H54 (cell line): ENCODE results near the gene PRMT7.

Experiments
- DNase-seq: peaks from one replicate; pipeline ENCODE4 v3.0.0; 2011; ENCODE audit warnings: low spot score, mixed read lengths; ENCODE audit not compliant: insufficient read length
- FAIRE-seq: peaks from 3 replicates; lab custom pipeline; 2011; peaks lifted over from hg19 to GRCh38; lab: Jason Lieb, UNC
- POLR2A ChIP-seq: IDR thresholded peaks from 2 replicates; pipeline ENCODE4 v1.6.1; 2011; ENCODE audit warnings: low read depth, mild to moderate bottlenecking, low read length

Gene PRMT7

GRCh38 chr16:68342620-68343019 lies 31.8 kb downstream of the PRMT7 start:
- TF ChIP-seq POLR2A, result no peak
- FAIRE-seq (no peak), DNase-seq (no peak)

- DNase-seq (no peak), FAIRE-seq (no peak)
- no peak for TF ChIP-seq POLR2A
Observed at GRCh38 chr16:68343137-68343536, 32.3 kb downstream of the PRMT7 start.

- DNase-seq (no peak), FAIRE-seq (no peak)
- no peak for TF ChIP-seq POLR2A
Observed at GRCh38 chr16:68344252-68344651, 33.4 kb downstream of the PRMT7 start.

- TF ChIP-seq POLR2A, result no peak
- DNase-seq (no peak), FAIRE-seq (no peak)
Observed at GRCh38 chr16:68345351-68345810, 34.6 kb downstream of the PRMT7 start.

- DNase-seq, result no peak
- FAIRE-seq, result no peak
- TF ChIP-seq POLR2A, result no peak
Observed at GRCh38 chr16:68345958-68346635, 35.3 kb downstream of the PRMT7 start.

GRCh38 chr16:68346892-68347480 lies 36.2 kb downstream of the PRMT7 start:
- FAIRE-seq (no peak), DNase-seq (no peak)
- no peak for TF ChIP-seq POLR2A

GRCh38 chr16:68347605-68348004 lies 36.8 kb downstream of the PRMT7 start:
- no peak for DNase-seq
- FAIRE-seq, result no peak
- TF ChIP-seq POLR2A, result no peak

GRCh38 chr16:68348639-68349445 lies 38.0 kb downstream of the PRMT7 start:
- no peak for DNase-seq
- no peak for FAIRE-seq
- no peak for TF ChIP-seq POLR2A

- DNase-seq, result no peak
- no peak for FAIRE-seq
- no peak for TF ChIP-seq POLR2A
Observed at GRCh38 chr16:68349838-68350410, 39.1 kb downstream of the PRMT7 start.

- TF ChIP-seq POLR2A, result no peak
- DNase-seq, result no peak
- FAIRE-seq, result no peak
Observed at GRCh38 chr16:68350813-68351350, 40.1 kb downstream of the PRMT7 start.

- no peak for TF ChIP-seq POLR2A
- DNase-seq (no peak), FAIRE-seq (no peak)
Observed at GRCh38 chr16:68351463-68351862, 40.6 kb downstream of the PRMT7 start.

GRCh38 chr16:68351991-68352431 lies 41.2 kb downstream of the PRMT7 start:
- no peak for TF ChIP-seq POLR2A
- no peak for DNase-seq
- FAIRE-seq, result no peak

GRCh38 chr16:68353366-68353765 lies 42.5 kb downstream of the PRMT7 start:
- no peak for TF ChIP-seq POLR2A
- no peak for FAIRE-seq
- DNase-seq, result no peak

GRCh38 chr16:68354816-68355215 lies 44.0 kb downstream of the PRMT7 start:
- FAIRE-seq, result no peak
- TF ChIP-seq POLR2A, result no peak
- no peak for DNase-seq
